CD14-positive monocyte (primary cell): ENCODE results near the gene KCNQ1. TPM values are rescaled to one million over a fixed set of nuclear protein-coding genes. Genes with fewer than 3 reads are reported as not detected.
A peak's percentile ranks its signal among the peaks of the same experiment; 100 is the strongest.

Experiments
- DNase-seq, 3 donors: peaks; one replicate each; pipeline ENCODE4 v3.0.0-alpha.2; 2011 to 2022
- H2AFZ ChIP-seq: 2 replicates; pipeline ENCODE4 v1.6.0; 2012; ENCODE audit warnings: mild to moderate bottlenecking, low read depth, low read length, inconsistent platforms; ENCODE audit not compliant: insufficient read depth, poor library complexity, severe bottlenecking
- H3K27ac ChIP-seq, 2 donors: 1 replicate in 1 of 2; 2 replicates in 1 of 2; pipeline ENCODE4 v1.5.1; 2012 to 2013; ENCODE audit warnings: low read length in 2 of 2, control low read depth in 1 of 2, inconsistent platforms in 1 of 2, low read depth in 1 of 2, mild to moderate bottlenecking in 1 of 2
- H3K27me3 ChIP-seq, 2 donors: one replicate each; pipeline versions ENCODE4 v1.6.0 to v1.6.1; 2011 to 2013; ENCODE audit warnings: low read length in 2 of 2; ENCODE audit not compliant: control insufficient read depth in 2 of 2, insufficient read depth in 2 of 2
- H3K36me3 ChIP-seq, 2 donors: replicated peaks in 1 of 2; 1 replicate in 1 of 2; 2 replicates in 1 of 2; pipeline versions ENCODE4 v1.5.1 to v1.6.1; 2012 to 2013; ENCODE audit warnings: low read length in 2 of 2, control low read depth in 1 of 2, inconsistent platforms in 1 of 2, mild to moderate bottlenecking in 1 of 2; ENCODE audit not compliant: insufficient read depth in 2 of 2, control insufficient read depth in 1 of 2
- H3K4me1 ChIP-seq, 2 donors: 1 replicate in 1 of 2; 2 replicates in 1 of 2; pipeline versions ENCODE4 v1.5.1 to v1.6.1; 2012 to 2013; ENCODE audit warnings: low read length in 2 of 2, control low read depth in 1 of 2, inconsistent platforms in 1 of 2, mild to moderate bottlenecking in 1 of 2, moderate library complexity in 1 of 2; ENCODE audit not compliant: insufficient read depth in 2 of 2, control insufficient read depth in 1 of 2
- H3K4me2 ChIP-seq: replicated peaks from 2 replicates; pipeline ENCODE3; 2012; ENCODE audit warnings: low read length, moderate library complexity, mild to moderate bottlenecking; ENCODE audit not compliant: poor library complexity, severe bottlenecking; ENCODE audit errors: extremely low read depth
- H3K4me3 ChIP-seq, 3 experiments: fragments of 200-600 bp in 1 of 3; sonication (generic) in 1 of 3; replicated peaks in 1 of 3; 1 replicate in 2 of 3; 2 replicates in 1 of 3; pipeline ENCODE4 v1.5.1; 2011 to 2013; ENCODE audit warnings: low read length in 3 of 3, mild to moderate bottlenecking in 3 of 3, control low read depth in 2 of 3, low read depth in 2 of 3, inconsistent platforms in 1 of 3, moderate library complexity in 1 of 3
- H3K79me2 ChIP-seq: 2 replicates; pipeline ENCODE4 v1.6.0; 2012; ENCODE audit warnings: mild to moderate bottlenecking, control low read depth, inconsistent platforms, low read length, moderate library complexity; ENCODE audit not compliant: insufficient read depth
- H3K9ac ChIP-seq: 2 replicates; pipeline ENCODE4 v1.6.0; 2017; ENCODE audit warnings: low read length, mild to moderate bottlenecking; ENCODE audit not compliant: insufficient read depth, poor library complexity, severe bottlenecking
- H3K9me3 ChIP-seq, 2 donors: replicated peaks in 1 of 2; 1 replicate in 1 of 2; 2 replicates in 1 of 2; pipeline versions ENCODE4 v1.5.1 to v1.6.1; 2012 to 2013; ENCODE audit warnings: low read length in 2 of 2, control low read depth in 1 of 2; ENCODE audit not compliant: control insufficient read depth in 1 of 2, insufficient read depth in 1 of 2
- H4K20me1 ChIP-seq: 2 replicates; pipeline ENCODE4 v1.6.0; 2012; ENCODE audit warnings: mild to moderate bottlenecking, low read length, control low read depth, moderate library complexity; ENCODE audit not compliant: insufficient read depth
- H3K27ac Mint-ChIP-seq, 7 donors: one replicate each; pipeline ENCODE4 v1.8.0; 2020; ENCODE audit warnings: mild to moderate bottlenecking in 7 of 7, mixed read lengths in 7 of 7, moderate library complexity in 6 of 7, inconsistent platforms in 2 of 7
- H3K27me3 Mint-ChIP-seq, 3 donors: one replicate each; pipeline ENCODE4 v1.8.0; 2021 to 2022; ENCODE audit warnings: low read depth in 3 of 3, mild to moderate bottlenecking in 3 of 3, mixed read lengths in 3 of 3, moderate library complexity in 3 of 3, inconsistent platforms in 1 of 3
- H3K36me3 Mint-ChIP-seq, 2 donors: one replicate each; pipeline ENCODE4 v1.8.0; 2020; ENCODE audit warnings: mixed read lengths in 2 of 2, inconsistent platforms in 1 of 2, mild to moderate bottlenecking in 1 of 2
- H3K4me1 Mint-ChIP-seq: one replicate; pipeline ENCODE4 v1.8.0; 2020; ENCODE audit warnings: mild to moderate bottlenecking, mixed read lengths
- H3K4me3 Mint-ChIP-seq, 2 donors: one replicate each; pipeline ENCODE4 v1.8.0; 2020; ENCODE audit warnings: mild to moderate bottlenecking in 2 of 2, mixed read lengths in 2 of 2, moderate library complexity in 1 of 2
- H3K9me3 Mint-ChIP-seq, 7 donors: one replicate each; pipeline ENCODE4 v1.8.0; 2020 to 2022; ENCODE audit warnings: mixed read lengths in 7 of 7, mild to moderate bottlenecking in 6 of 7, moderate library complexity in 6 of 7, inconsistent platforms in 2 of 7
- CTCF ChIP-seq: fragments of 200-600 bp; IDR thresholded peaks from one replicate; pipeline ENCODE4 v1.8.0; 2022; ENCODE audit warnings: antibody characterized with exemption, mild to moderate bottlenecking
- WGBS: methylation state at CpG from one replicate; pipeline ENCODE4 v1.1.5; 2013; ENCODE audit warnings: missing lambda C conversion rate; ENCODE audit not compliant: insufficient coverage; 5-methylcytosine and 5-hydroxymethylcytosine counted together
- intact Hi-C, 2 donors: fragments of 100-400 bp; cut with micrococcal nuclease; formaldehyde crosslinking; loops; one replicate each; pipeline versions ENCODE4 v1.15.0 to v1.15.1; 2023
- polyA plus RNA-seq, 3 donors: library from polyadenylated mRNA; depleted of rRNA in 1 of 3; unstranded in 2 of 3; stranded (reverse) in 1 of 3; fragments of 300-500 nt in 2 of 3; fragments of >200 nt in 1 of 3; fragmentation: Illumina TruSeq in 2 of 3; gene quantifications; 1 replicate in 2 of 3; 2 replicates in 1 of 3; pipeline ENCODE4 v1.2.3, GENCODE V29; 2012 to 2021

The KCNQ1 gene
- polyA plus RNA-seq, 3 donors, result 14.9 to 31.8 (median 21.6) TPM

GRCh38 chr11:2553198-2553597 lies 108.4 kb downstream of the KCNQ1 start:
- Histone ChIP-seq H3K27me3 (no peaks in the 10 kb centered on the region), H3K9ac (no peak overlapping the region), H3K36me3 (no peaks in the 10 kb centered on the region), H2AFZ (no peak overlapping the region), H3K4me2 (no peak overlapping the region), H3K4me1 (peaks cover 0 to 10% of the 10 kb centered on the region in 2 donors), H3K79me2 (peaks cover 29% of the 10 kb centered on the region), H3K27ac (no peak overlapping the region), H3K4me3 (no peak overlapping the region), H4K20me1 (peaks cover 99% of the 10 kb centered on the region), H3K9me3 (peaks cover 0 to 3% of the 10 kb centered on the region in 2 donors)
- Mint-ChIP-seq H3K27me3 (peaks cover 0 to 4% (median 3%) of the 10 kb centered on the region in 3 donors), H3K4me1 (peaks cover 16% of the 10 kb centered on the region), H3K27ac (peak overlapping the region in 1 of 7 donors; percentile 47), H3K9me3 (peaks cover 0 to 11% (median 3%) of the 10 kb centered on the region in 7 donors), H3K4me3 (no peak overlapping the region), H3K36me3 (peaks cover 12 to 24% of the 10 kb centered on the region in 2 donors)
- intact Hi-C loops, result no loop called here
- WGBS, result no CpG with 5 or more reads among the region's 2 CpGs
- DNase-seq, result no peak
- TF ChIP-seq CTCF, result no peak

- Histone ChIP-seq H3K4me3 (no peak overlapping the region), H3K79me2 (peaks cover 26% of the 10 kb centered on the region), H3K27ac (no peak overlapping the region), H3K36me3 (no peaks in the 10 kb centered on the region), H4K20me1 (peaks cover 99% of the 10 kb centered on the region), H3K9ac (no peak overlapping the region), H2AFZ (no peak overlapping the region), H3K4me1 (peaks cover 0 to 14% of the 10 kb centered on the region in 2 donors), H3K9me3 (peaks cover 0 to 3% of the 10 kb centered on the region in 2 donors), H3K27me3 (no peaks in the 10 kb centered on the region), H3K4me2 (no peak overlapping the region)
- Mint-ChIP-seq H3K27me3 (peaks cover 0 to 4% (median 3%) of the 10 kb centered on the region in 3 donors), H3K36me3 (peaks cover 12 to 24% of the 10 kb centered on the region in 2 donors), H3K27ac (no peak overlapping the region), H3K4me1 (peaks cover 17% of the 10 kb centered on the region), H3K9me3 (peaks cover 0 to 11% (median 3%) of the 10 kb centered on the region in 7 donors), H3K4me3 (no peak overlapping the region)
- no peak for TF ChIP-seq CTCF
- WGBS, result 95% methylated on average over 4 of the region's 9 CpGs
- intact Hi-C loops, result no loop called here
- DNase-seq, result no peak
These were observed 109.1 kb downstream of the KCNQ1 start for GRCh38 chr11:2553886-2554285.
